ENCODE data around the gene GALNT17. TPM values are rescaled to one million over a fixed set of nuclear protein-coding genes. Genes with fewer than 3 reads are reported as not detected.
"Not testable (repeated sequence)": the region's sequence is repeated elsewhere in the genome, so short reads cannot be mapped to it uniquely, and the experiment has no call there.

Gene GALNT17
- total and polyA plus RNA-seq, 2 experiments from 2014 or later, result 11.1 to 65.6 TPM

GRCh38 chr7:71735961-71736556, 604.1 kb downstream of the GALNT17 start:
- Histone ChIP-seq H3K27ac (ENCODE audit: low read depth) (no peak overlapping the region), H3K27me3 (ENCODE audit: insufficient read depth) (no peaks in the 10 kb centered on the region), H3K9me2 (ENCODE audit: insufficient read depth) (no peaks in the 10 kb centered on the region), H3K4me2 (no peak overlapping the region), H3K36me3 (ENCODE audit: insufficient read depth) (no peaks in the 10 kb centered on the region), H4K20me1 (replicated peaks; ENCODE audit: insufficient read depth) (no peaks in the 10 kb centered on the region), H3K79me2 (replicated peaks; ENCODE audit: insufficient read depth) (no peaks in the 10 kb centered on the region), H3F3A (replicated peaks; ENCODE audit: low read depth) (0 out of 2 replicates have a peak, but pooled peaks cover 3% of the 10 kb centered on the region), H2AFZ (peak overlapping the region; percentile 48; the same call in 1 of the 2 replicates), H3K4me3 (no peak overlapping the region), H3K4me1 (ENCODE audit: insufficient read depth) (peaks cover 21% of the 10 kb centered on the region)
- Mint-ChIP-seq H3K36me3 (ENCODE audit: low read depth) (peaks cover 29% of the 10 kb centered on the region; the same call in 2 of the 3 replicates), H3K27ac (no peak overlapping the region), H3K27me3 (ENCODE audit: insufficient read depth, low read depth, poor library complexity) (peaks cover 8% of the 10 kb centered on the region), H3K4me3 (no peak overlapping the region), H3K9me3 (peaks cover 29% of the 10 kb centered on the region; the same call in 2 of the 3 replicates), H3K4me1 (peaks cover 23% of the 10 kb centered on the region)
- DNase-seq (ENCODE audit: low spot score), result peak; percentile 93
- TF ChIP-seq CREB1 (CRISPR knock-in tag; IDR thresholded peaks at IDR 0.05; ENCODE audit: low read depth) (no peak), CTCF (conservative IDR thresholded peaks at IDR 0.05; ENCODE audit: low read depth in 2 of 2) (peak; percentile 98), JUNB (IDR thresholded peaks at IDR 0.05; ENCODE audit: unreplicated experiment) (no peak), ETS1 (IDR thresholded peaks at IDR 0.05) (no peak), STAT1 (IDR thresholded peaks at IDR 0.05; ENCODE audit: unreplicated experiment) (no peak), POLR2AphosphoS5 (IDR thresholded peaks at IDR 0.05; ENCODE audit: low read depth) (no peak), EZH2phosphoT487 (IDR thresholded peaks at IDR 0.05; ENCODE audit: unreplicated experiment) (no peak), ZNF462 (CRISPR knock-in tag; IDR thresholded peaks at IDR 0.05) (no peak), EZH2 (IDR thresholded peaks at IDR 0.05; ENCODE audit: low read depth, unreplicated experiment) (no peak)
- ATAC-seq, result peak; percentile 34

- not testable (repeated sequence) for H3K9me2 ChIP-seq (ENCODE audit: insufficient read depth); H3K4me2 ChIP-seq; H3F3A ChIP-seq (replicated peaks; ENCODE audit: low read depth); H3K4me3 Mint-ChIP-seq; DNase-seq (ENCODE audit: low spot score); ATAC-seq; H3K27me3 Mint-ChIP-seq (ENCODE audit: insufficient read depth, low read depth, poor library complexity); H2AFZ ChIP-seq; H4K20me1 ChIP-seq (replicated peaks; ENCODE audit: insufficient read depth); H3K79me2 ChIP-seq (replicated peaks; ENCODE audit: insufficient read depth); H3K27me3 ChIP-seq (ENCODE audit: insufficient read depth); H3K27ac Mint-ChIP-seq; H3K4me3 ChIP-seq; H3K36me3 ChIP-seq (ENCODE audit: insufficient read depth); H3K27ac ChIP-seq (ENCODE audit: low read depth)
- peaks cover 24% of the 10 kb centered on the region; the same call in 2 of the 3 replicates for H3K9me3 Mint-ChIP-seq
- peaks cover 17% of the 10 kb centered on the region for H3K4me1 Mint-ChIP-seq
- H3K36me3 Mint-ChIP-seq (ENCODE audit: low read depth), result peaks cover 21% of the 10 kb centered on the region; the same call in 2 of the 3 replicates
- peaks cover 15% of the 10 kb centered on the region for H3K4me1 ChIP-seq (ENCODE audit: insufficient read depth)
Observed at GRCh38 chr7:71737931-71738540, 606.1 kb downstream of the GALNT17 start.

Data from GM23338 (cell line).